GM19240 (cell line): ENCODE data around the gene GATA6.

Experiments used
- DNase-seq: peaks from one replicate; pipeline ENCODE4 v3.0.0; 2011; ENCODE audit warnings: low spot score; ENCODE audit not compliant: insufficient read length

The GATA6 gene

GRCh38 chr18:22238036-22238435, 68.6 kb downstream of the GATA6 start:
- DNase-seq = no peak

DNA sequence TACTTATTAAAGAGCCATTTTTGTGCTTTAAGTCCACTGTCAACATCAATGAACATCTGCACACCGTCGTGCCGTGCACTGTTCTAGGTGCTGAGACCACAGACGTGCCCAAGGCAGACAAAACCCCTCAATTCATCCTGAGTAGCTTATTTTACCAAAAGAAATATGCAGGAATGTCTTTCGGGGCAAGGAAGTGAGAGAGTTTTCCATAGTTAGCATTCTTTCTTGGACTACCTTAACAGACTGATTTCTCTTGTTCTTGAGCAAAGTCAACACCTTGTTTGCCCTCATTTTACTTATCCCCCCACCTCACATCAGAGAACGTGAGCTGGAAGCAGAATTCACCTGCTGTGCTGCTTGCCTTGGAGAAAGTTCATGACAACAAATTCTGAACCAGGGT, 69.3 kb downstream of the GATA6 start:
- DNase-seq = no peak

DNA sequence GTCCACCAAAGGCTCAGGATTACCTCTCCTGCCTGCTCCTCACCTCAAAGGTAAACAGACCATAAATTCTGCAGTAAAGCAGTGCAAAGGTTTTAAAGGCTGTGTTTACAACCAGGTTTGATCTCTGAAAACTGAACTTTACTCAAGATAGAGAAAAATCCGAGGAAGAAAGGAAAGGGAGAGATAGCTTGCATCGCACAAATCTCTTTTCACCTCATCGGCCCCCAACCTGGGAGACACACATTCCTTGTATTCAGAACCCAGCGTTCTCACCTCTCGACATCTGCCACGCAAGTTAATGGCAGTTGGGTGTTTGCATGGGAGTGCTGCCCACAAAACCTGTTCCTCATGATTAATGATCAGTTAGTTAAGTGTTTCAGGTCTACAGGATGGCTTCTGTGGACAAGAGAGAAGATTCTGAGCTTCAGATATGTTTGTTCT, 72.6 kb downstream of the GATA6 start:
- no peak for DNase-seq

DNA sequence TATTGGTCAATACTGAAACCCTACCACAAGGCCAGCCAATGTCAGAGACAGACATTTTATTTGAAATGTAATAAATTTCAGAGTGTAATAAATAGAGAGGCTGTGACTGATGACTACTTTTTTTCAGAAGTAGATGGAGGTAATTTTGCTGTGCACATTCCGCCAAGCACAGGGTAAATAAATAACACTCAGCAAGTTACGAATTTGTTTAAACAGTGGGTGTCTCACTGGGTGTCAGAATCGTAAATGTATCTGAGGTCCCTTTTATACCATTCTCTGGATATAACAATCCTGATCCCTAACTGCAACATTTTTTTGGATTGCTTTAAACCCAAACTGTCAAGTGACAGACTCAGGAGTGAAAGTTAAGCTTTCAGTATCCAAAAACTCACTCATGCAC, 74.1 kb downstream of the GATA6 start:
- DNase-seq = no peak

- no peak for DNase-seq
These were observed 80.6 kb downstream of the GATA6 start for GRCh38 chr18:22250026-22250425.

GRCh38 chr18:22250591-22250996, 81.2 kb downstream of the GATA6 start:
- DNase-seq = no peak
